PFSK-1 (cell line): ENCODE data around the gene PRKAR1B.

ENCODE experiments used
- FOXP2 ChIP-seq: optimal IDR thresholded peaks from 2 replicates; pipeline ENCODE3; 2011; ENCODE audit warnings: borderline replicate concordance, control low read depth, inconsistent platforms; ENCODE audit not compliant: insufficient read depth; ENCODE audit errors: extremely low read length, extremely low read depth
- POLR2AphosphoS5 ChIP-seq: IDR thresholded peaks from 2 replicates; pipeline ENCODE4 v1.6.1; 2012; ENCODE audit warnings: low read depth, mild to moderate bottlenecking, control low read depth, low read length, moderate library complexity
- REST ChIP-seq, 2 experiments: IDR thresholded peaks; 2 replicates each; pipeline versions ENCODE4 v1.6.1 to v1.8.0; 2011 to 2012; ENCODE audit warnings: low read depth in 2 of 2, low read length in 2 of 2, control low read depth in 1 of 2, inconsistent platforms in 1 of 2, mild to moderate bottlenecking in 1 of 2, moderate library complexity in 1 of 2; ENCODE audit not compliant: insufficient read depth in 1 of 2
- SIN3A ChIP-seq: IDR thresholded peaks from 2 replicates; pipeline ENCODE4 v1.6.1; 2012; ENCODE audit warnings: mild to moderate bottlenecking, low read length, moderate library complexity, borderline replicate concordance; ENCODE audit not compliant: insufficient read depth
- TAF1 ChIP-seq: IDR thresholded peaks from 2 replicates; pipeline ENCODE4 v1.6.1; 2012; ENCODE audit warnings: low read length, control low read depth, borderline replicate concordance; ENCODE audit not compliant: insufficient read depth

The PRKAR1B gene

GRCh38 chr7:517774-518629 lies 209.1 kb downstream of the PRKAR1B start:
- TF ChIP-seq TAF1 (no peak), REST (IDR thresholded peaks at IDR 0.05; ENCODE audit: insufficient read depth in 1 of 2, low read depth in 2 of 2, low read length in 2 of 2) (no peak), POLR2AphosphoS5 (no peak), FOXP2 (no peak), SIN3A (no peak)

DNA sequence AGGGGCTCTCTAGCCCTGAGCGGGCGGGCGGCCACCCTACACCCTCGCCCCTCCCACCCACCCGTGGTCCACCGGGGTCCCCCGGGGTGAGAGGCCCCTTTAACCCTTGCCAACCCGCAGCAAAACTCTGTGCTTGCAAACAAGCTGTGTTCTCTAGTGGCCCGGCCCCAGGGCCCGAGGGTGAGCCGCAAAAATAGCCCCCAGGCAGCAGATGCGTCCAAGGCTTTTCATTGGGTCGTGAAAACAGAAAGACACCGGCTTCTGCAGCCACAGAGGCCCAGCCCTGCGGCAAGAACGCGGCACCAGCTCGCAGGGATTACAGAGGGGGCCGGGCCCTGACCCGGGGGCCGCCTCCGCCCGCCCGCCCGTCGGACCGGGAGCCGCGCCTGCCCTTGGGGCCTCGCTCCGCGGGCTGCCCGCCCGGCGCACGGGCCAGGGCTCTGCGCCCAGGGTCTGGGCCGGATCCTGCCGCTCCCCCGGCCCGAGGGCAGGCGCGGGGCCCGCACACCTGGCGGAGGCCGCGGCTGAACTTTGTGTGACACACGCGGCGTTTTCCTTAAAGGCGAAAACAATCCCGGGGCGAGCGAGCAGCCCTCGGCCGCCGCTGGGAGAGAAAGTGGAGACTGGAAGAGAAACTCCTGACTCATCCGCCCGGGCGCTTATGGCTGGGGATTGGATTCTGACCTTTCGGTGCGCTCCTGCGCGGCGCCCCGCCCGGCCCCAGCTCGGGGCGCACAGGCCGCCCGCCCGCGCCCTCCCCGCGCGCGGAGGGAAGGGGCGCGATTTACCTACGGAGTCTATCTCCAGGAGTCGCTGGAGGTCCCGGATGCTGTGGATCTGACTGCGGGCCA lies 210.2 kb downstream of the PRKAR1B start:
- no peak for TF ChIP-seq REST (IDR thresholded peaks at IDR 0.05; ENCODE audit: insufficient read depth in 1 of 2, low read depth in 2 of 2, low read length in 2 of 2)
- no peak for TF ChIP-seq POLR2AphosphoS5
- TF ChIP-seq FOXP2: no peak
- TF ChIP-seq SIN3A: no peak
- TF ChIP-seq TAF1: no peak

- TF ChIP-seq TAF1 (no peak), POLR2AphosphoS5 (no peak), SIN3A (no peak), FOXP2 (no peak), REST (IDR thresholded peaks at IDR 0.05; ENCODE audit: insufficient read depth in 1 of 2, low read depth in 2 of 2, low read length in 2 of 2) (no peak)
These were observed 210.9 kb downstream of the PRKAR1B start for GRCh38 chr7:516216-516605.

DNA sequence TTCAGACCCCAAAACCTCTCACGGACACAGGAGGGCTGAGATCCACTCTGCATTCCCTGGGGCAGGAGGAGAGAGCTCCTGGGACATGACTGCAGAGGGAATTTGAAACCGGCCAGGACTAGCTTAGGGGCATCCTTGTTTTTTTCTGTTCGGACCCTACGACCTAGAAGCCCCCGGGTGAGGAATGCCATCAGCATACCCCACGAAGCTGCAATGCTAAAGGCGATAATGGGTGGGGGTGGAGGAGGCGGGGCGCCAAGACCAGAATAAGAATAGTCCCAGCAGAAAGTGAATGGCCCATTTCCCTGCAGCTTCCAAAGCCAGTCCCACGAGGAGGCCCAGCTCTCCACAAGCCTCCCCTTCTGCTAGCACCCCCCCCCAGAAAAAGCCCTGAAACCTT lies 211.5 kb downstream of the PRKAR1B start:
- TF ChIP-seq TAF1: no peak
- no peak for TF ChIP-seq FOXP2
- TF ChIP-seq POLR2AphosphoS5: no peak
- TF ChIP-seq REST (IDR thresholded peaks at IDR 0.05; ENCODE audit: insufficient read depth in 1 of 2, low read depth in 2 of 2, low read length in 2 of 2): no peak
- TF ChIP-seq SIN3A: no peak
